Karpas-422 (cell line): ENCODE data around the gene SYT15B. TPM values are rescaled to one million over a fixed set of nuclear protein-coding genes. Genes with fewer than 3 reads are reported as not detected.
A peak's percentile ranks its signal among the peaks of the same experiment; 100 is the strongest.
"Not testable (repeated sequence)": the region's sequence is repeated elsewhere in the genome, so short reads cannot be mapped to it uniquely, and the experiment has no call there.

Experiments used
- DNase-seq: peaks from one replicate; pipeline ENCODE4 v3.0.0-alpha.2; 2015
- H2AFZ ChIP-seq: fragments of 200-600 bp; sonication (generic); 2 replicates; pipeline ENCODE4 v1.6.1; 2014; ENCODE audit warnings: antibody characterized with exemption, low read length, mixed read lengths
- H3K27ac ChIP-seq: fragments of 200-600 bp; sonication (generic); 2 replicates; pipeline ENCODE4 v1.5.1; 2014; ENCODE audit warnings: mild to moderate bottlenecking, low read length, moderate library complexity
- H3K27me3 ChIP-seq: fragments of 200-600 bp; sonication (generic); 2 replicates; pipeline ENCODE4 v1.6.1; 2014; ENCODE audit warnings: low read length, mixed read lengths
- H3K36me3 ChIP-seq: fragments of 200-600 bp; sonication (generic); 2 replicates; pipeline ENCODE4 v1.6.1; 2014; ENCODE audit warnings: low read length, mixed read lengths; ENCODE audit not compliant: insufficient read depth
- H3K4me1 ChIP-seq: fragments of 200-600 bp; sonication (generic); 2 replicates; pipeline ENCODE4 v1.6.1; 2014; ENCODE audit warnings: mild to moderate bottlenecking, low read length, mixed read lengths
- H3K4me2 ChIP-seq: fragments of 200-600 bp; sonication (generic); 2 replicates; pipeline ENCODE4 v1.6.1; 2014; ENCODE audit warnings: low read length, low read depth, mild to moderate bottlenecking; ENCODE audit not compliant: poor library complexity, severe bottlenecking
- H3K4me3 ChIP-seq: fragments of 200-600 bp; sonication (generic); 2 replicates; pipeline ENCODE4 v1.5.1; 2014; ENCODE audit warnings: mild to moderate bottlenecking, antibody characterized with exemption, low read length, mixed read lengths
- H3K79me2 ChIP-seq: fragments of 200-600 bp; sonication (generic); 2 replicates; pipeline ENCODE4 v1.6.1; 2014; ENCODE audit warnings: mild to moderate bottlenecking, low read length, mixed read lengths
- H3K9ac ChIP-seq: fragments of 200-600 bp; sonication (generic); 2 replicates; pipeline ENCODE4 v1.6.0; 2014; ENCODE audit warnings: low read length
- H3K9me2 ChIP-seq: fragments of 200-600 bp; sonication (generic), shearing (Covaris generic); replicated peaks from 2 replicates; pipeline ENCODE4 v1.6.0; 2014; ENCODE audit warnings: mild to moderate bottlenecking, low read length, moderate library complexity; ENCODE audit not compliant: insufficient read depth
- H3K9me3 ChIP-seq: fragments of 300-700, 200-600 bp; sonication (generic); 2 replicates; pipeline ENCODE4 v1.6.1; 2014; ENCODE audit warnings: low read length, mixed read lengths
- H4K20me1 ChIP-seq: fragments of 200-600 bp; sonication (generic); 2 replicates; pipeline ENCODE4 v1.6.1; 2014; ENCODE audit warnings: mild to moderate bottlenecking, antibody characterized with exemption, low read length, low read depth; ENCODE audit not compliant: insufficient read depth
- total RNA-seq: library from RNA; depleted of rRNA; stranded (reverse); fragments of >200 nt; shearing (Covaris generic); gene quantifications from 2 replicates; pipeline ENCODE4 v1.2.3, GENCODE V29; 2014; ENCODE audit warnings: low replicate concordance

SYT15B gene
- total RNA-seq, 1 experiment from 2014 or later = not detected

DNA sequence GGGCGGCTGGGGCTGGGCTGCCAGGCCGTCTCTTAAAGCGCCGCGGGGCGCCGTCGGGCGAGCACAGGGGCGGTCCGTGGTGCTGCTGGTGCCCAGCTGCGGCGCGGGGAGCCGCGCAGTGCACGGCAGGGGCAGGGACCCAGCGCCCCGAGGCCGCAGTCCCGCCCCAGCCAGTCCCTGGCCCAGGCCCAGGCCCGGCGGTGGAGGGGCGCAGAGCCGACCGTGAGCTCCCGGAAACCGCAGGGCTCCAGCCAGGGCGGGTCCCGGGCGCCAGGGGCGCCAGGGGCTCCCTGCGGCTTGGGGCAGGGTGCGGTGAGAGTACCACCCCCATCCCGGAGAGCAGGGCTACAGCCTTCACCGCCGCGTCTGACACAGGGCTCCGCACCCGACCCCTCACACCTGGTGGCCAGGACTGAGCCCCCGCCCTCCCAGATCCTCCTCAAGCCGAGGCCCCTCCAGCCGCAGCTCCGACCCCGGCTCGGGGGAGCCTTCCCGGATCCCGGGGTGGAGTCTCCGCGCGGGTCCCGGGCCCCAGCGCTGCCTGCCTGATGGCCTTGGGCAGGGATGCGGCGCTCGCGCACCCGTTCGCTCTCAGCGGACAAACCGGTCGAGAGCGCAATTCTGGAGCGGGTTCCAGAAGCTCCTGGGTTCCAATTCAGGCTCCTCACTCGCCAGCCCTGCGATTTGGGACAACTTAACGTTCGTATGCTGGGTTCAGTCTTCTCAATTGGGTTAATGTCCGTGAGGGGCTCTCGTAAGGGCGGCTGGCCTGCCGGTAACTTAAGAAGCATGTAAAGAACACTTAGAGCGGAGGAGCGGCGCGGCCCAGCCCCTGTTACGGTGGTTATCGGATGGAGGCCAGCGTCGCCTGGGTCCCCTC lies 478 bp downstream of the SYT15B start:
- H4K20me1 ChIP-seq, H3K27ac ChIP-seq: not testable (repeated sequence)

DNA sequence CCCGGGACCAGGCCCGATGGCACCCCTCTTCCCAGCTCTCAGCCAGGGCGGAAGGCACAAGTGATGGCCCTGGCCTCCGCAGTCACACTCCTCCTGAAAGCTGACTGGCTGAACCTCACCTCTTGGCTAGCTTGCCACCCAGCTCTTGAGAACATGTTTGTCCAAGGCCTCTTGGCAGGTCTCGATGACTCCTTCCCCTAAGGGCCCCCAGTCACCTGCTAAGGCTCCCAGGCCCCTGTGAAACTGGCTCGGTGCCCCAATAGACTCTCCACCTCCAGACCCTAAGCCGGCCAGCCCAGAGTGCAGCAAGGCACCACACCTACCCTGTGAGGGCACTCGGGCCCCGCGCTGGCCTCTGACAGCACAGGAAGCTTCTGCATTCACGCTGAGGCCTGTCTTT lies 4.5 kb downstream of the SYT15B start:
- not testable (repeated sequence) for H3K9me2 ChIP-seq, DNase-seq, H3K79me2 ChIP-seq, H3K27me3 ChIP-seq, H3K4me3 ChIP-seq, H3K9ac ChIP-seq, H3K4me2 ChIP-seq, H3K27ac ChIP-seq, H4K20me1 ChIP-seq, H3K36me3 ChIP-seq, H3K9me3 ChIP-seq, H2AFZ ChIP-seq, H3K4me1 ChIP-seq

More for the DNA sequence above, 478 bp downstream of the SYT15B start:
- H3K36me3 ChIP-seq, H3K4me2 ChIP-seq, H2AFZ ChIP-seq, H3K4me1 ChIP-seq, H3K9me3 ChIP-seq, H3K4me3 ChIP-seq, H3K9ac ChIP-seq, DNase-seq, H3K79me2 ChIP-seq, H3K9me2 ChIP-seq, H3K27me3 ChIP-seq: not testable (repeated sequence)

DNA sequence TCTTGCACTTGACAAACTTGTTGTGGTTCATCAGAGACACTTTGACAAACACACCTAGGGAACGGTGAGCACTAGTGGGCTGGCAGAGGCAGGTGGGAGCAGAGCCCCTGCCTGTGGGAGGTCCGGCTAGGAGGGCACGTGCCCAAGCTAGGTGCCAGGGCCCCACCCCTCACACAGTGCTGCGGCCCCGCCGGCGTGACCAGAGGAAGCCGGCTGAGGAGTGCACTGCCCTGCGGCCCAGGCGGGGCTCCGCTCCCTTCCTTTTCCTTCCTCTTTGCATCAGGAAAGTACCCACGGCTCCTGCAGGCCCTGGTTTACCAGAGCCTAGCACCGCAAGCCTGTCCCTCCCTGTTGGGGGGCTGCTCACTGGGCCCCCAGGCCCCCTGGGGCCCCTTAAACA lies 7.2 kb downstream of the SYT15B start:
- H2AFZ ChIP-seq, H3K27ac ChIP-seq, H3K79me2 ChIP-seq, H3K9me2 ChIP-seq, H3K4me2 ChIP-seq, H3K36me3 ChIP-seq, H3K27me3 ChIP-seq, H3K9ac ChIP-seq, H3K4me3 ChIP-seq, H3K9me3 ChIP-seq, DNase-seq, H3K4me1 ChIP-seq, H4K20me1 ChIP-seq: not testable (repeated sequence)

DNA sequence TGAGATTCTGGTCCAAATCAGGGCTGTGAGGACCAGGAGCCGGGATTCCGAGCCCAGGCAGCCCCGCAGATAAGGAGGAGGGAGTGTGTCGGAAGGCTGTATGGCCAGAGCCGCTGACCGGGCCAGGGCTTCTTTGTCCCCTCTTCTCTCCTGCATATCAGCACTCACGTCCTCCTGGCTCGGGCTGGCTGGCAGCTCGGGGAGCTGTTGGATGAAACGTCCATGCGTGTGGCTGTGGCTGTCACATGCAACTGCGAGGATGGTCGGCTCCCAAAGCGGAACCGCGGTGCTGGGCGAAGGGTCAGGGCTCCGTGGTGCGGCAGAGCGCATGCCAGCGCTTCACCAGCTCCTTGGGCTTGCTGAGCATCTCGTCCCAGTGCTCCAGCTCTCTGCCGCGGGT lies 9.5 kb downstream of the SYT15B start:
- H3K27me3 ChIP-seq, H3K27ac ChIP-seq, H4K20me1 ChIP-seq, H3K9ac ChIP-seq, DNase-seq, H3K9me2 ChIP-seq, H3K36me3 ChIP-seq, H3K4me2 ChIP-seq, H3K4me3 ChIP-seq, H3K4me1 ChIP-seq, H3K9me3 ChIP-seq, H2AFZ ChIP-seq, H3K79me2 ChIP-seq: not testable (repeated sequence)

DNA sequence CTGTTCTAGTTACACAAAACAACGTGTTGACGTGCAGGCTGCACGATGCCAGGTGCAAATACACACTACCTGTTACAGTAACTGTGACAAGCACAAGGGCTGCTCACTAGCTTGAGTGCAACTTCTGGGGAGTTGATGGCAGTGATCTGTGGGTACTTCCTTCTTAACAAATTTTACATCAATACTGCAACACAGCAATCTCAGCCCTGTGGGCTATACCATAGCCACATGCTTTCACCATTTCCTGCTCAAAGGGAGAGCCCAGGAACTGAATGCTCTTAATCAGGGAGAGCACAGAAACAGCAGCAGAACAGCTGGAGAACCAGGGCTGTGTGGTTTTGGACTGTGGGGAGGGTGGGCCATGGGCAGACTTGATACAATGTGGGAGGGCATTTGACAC lies 10.2 kb downstream of the SYT15B start:
- not testable (repeated sequence) for H3K9me2 ChIP-seq, H3K27me3 ChIP-seq, DNase-seq, H3K4me3 ChIP-seq, H3K27ac ChIP-seq, H3K4me1 ChIP-seq, H3K4me2 ChIP-seq, H3K9ac ChIP-seq, H3K36me3 ChIP-seq, H3K9me3 ChIP-seq, H4K20me1 ChIP-seq, H3K79me2 ChIP-seq, H2AFZ ChIP-seq

DNA sequence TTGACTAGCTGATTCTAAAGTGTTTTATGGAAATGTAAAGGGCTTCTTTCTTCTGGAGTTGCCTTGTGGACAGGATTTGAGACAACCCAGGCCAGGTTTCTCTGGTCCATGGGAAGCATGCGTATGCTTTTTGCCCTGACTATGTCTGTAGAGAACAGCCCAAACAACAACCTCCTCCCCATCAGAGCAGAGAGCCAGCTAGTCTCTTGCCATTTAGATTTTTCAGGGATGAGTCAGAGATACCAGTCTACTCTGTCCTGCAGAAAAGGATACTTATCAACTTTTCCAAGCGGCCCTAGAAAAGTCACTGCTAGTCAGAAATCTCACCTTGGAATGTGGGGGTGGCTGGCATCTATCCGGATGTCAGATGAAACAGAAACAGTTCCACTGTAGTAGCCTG lies 11.6 kb downstream of the SYT15B start:
- H4K20me1 ChIP-seq, H3K27ac ChIP-seq, H3K4me2 ChIP-seq, H3K9me2 ChIP-seq, H3K27me3 ChIP-seq, DNase-seq, H2AFZ ChIP-seq, H3K36me3 ChIP-seq, H3K9me3 ChIP-seq, H3K4me1 ChIP-seq, H3K4me3 ChIP-seq, H3K9ac ChIP-seq, H3K79me2 ChIP-seq: not testable (repeated sequence)

DNA sequence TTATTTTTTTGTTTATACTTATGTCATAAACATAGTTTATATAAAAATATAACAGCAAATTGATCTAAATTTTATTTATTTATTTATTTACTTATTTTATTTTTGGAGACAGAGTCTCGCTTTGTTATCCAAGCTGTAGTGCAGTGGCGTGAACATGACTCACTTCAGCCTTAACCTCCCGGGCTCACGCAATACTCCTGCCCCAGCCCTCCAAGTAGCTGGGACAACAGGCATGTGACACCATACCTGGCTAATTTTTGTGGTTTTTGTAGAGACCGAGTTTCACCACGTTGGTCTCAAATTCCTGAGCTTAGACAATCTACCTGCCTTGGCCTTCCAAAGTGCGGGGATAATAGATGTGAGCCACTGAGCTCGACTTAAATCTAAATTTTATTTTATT lies 13.0 kb downstream of the SYT15B start:
- not testable (repeated sequence) for H2AFZ ChIP-seq, H3K27ac ChIP-seq, H3K4me1 ChIP-seq, H3K36me3 ChIP-seq, DNase-seq, H3K27me3 ChIP-seq, H3K4me3 ChIP-seq, H3K9me2 ChIP-seq, H3K9ac ChIP-seq, H4K20me1 ChIP-seq, H3K79me2 ChIP-seq, H3K9me3 ChIP-seq, H3K4me2 ChIP-seq

DNA sequence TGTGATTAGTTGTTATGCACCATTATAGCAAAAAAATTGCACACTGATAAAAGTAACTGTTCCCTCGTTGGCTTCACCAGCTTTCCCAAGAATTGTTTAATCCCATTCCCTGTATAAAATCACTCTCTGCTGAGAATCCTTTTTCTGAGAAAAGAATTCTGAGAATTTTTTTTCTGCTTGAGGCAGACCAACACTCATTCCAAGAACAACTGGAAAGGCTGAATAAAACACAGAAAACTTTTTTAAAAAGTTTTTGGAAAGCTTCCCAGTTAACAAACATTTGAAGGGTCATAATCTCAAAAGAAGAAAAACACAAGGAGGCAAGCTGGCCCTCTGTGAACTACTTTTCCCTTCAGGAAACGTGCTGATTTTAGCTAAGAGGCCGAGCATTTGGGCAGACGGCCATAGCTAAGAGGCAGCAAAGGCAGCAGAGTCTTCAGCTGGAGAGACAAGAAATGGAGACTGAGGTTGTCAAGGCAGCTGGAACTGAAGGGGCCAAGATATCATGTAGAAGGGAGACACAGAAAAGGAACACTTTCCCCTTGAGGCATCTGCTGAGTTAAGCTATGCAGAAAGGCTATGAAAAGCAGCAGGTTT lies 16.5 kb downstream of the SYT15B start:
- not testable (repeated sequence) for H3K9me3 ChIP-seq, H2AFZ ChIP-seq, H3K36me3 ChIP-seq, H3K9me2 ChIP-seq, H4K20me1 ChIP-seq, H3K27ac ChIP-seq, H3K27me3 ChIP-seq, H3K4me3 ChIP-seq, H3K9ac ChIP-seq, H3K4me2 ChIP-seq, H3K4me1 ChIP-seq, H3K79me2 ChIP-seq
- peak; percentile 21 for DNase-seq
